Breast epithelium (tissue), 3 donors: Measurements from ENCODE around the gene GPR153.

Experiments used
- CTCF ChIP-seq, 3 donors: fragments of 450-650 bp; IDR thresholded peaks; one replicate each; pipeline ENCODE4 v1.5.1; 2016 to 2017; ENCODE audit warnings: antibody characterized with exemption in 3 of 3, mild to moderate bottlenecking in 3 of 3, moderate library complexity in 3 of 3
- POLR2A ChIP-seq: fragments of 450-650 bp; IDR thresholded peaks from one replicate; pipeline ENCODE4 v1.6.1; 2016; ENCODE audit warnings: antibody characterized with exemption, mild to moderate bottlenecking, moderate library complexity

GRCh38 chr1:6276811-6277555 lies 16.1 kb upstream of the GPR153 start:
- TF ChIP-seq CTCF (IDR thresholded peaks at IDR 0.05), result no peak
- TF ChIP-seq POLR2A, result no peak
